A673 (cell line): ENCODE measurements around the gene GABRB2. TPM values are rescaled to one million over a fixed set of nuclear protein-coding genes. Genes with fewer than 3 reads are reported as not detected.

Experiments
- BruUV-seq: library from RNA; stranded (reverse); fragments of 400-500 nt; replicated peaks from 2 replicates; lab custom pipeline; 2021; lab: Mats Ljungman, UMichigan
- CTCF ChIA-PET: fragments of 300-600 bp; sonication (Branson Sonifier 250); formaldehyde crosslinking; loops from one replicate; lab custom pipeline; 2022; ENCODE audit warnings: antibody characterized with exemption; lab: Charles Lee
- POLR2A ChIA-PET: fragments of 300-600 bp; sonication (Branson Sonifier 250); formaldehyde crosslinking; loops from one replicate; lab custom pipeline; 2022; ENCODE audit warnings: antibody characterized with exemption; ENCODE audit not compliant: low non-redundant PET; lab: Charles Lee
- DNase-seq: peaks from one replicate; pipeline ENCODE4 v3.0.0-alpha.2; 2015; ENCODE audit warnings: low spot score
- H3K27ac ChIP-seq: fragments of 200-600 bp; sonication (generic); 2 replicates; pipeline ENCODE4 v1.5.1; 2016; ENCODE audit warnings: mixed run types, low read depth, mild to moderate bottlenecking, mixed read lengths, antibody characterized with exemption, low read length; ENCODE audit not compliant: poor library complexity, severe bottlenecking
- H3K27me3 ChIP-seq: fragments of 200-600 bp; sonication (generic); replicated peaks from 2 replicates; pipeline ENCODE4 v1.6.1; 2017; ENCODE audit warnings: mixed run types, low read depth, mild to moderate bottlenecking, mixed read lengths, antibody characterized with exemption, low read length; ENCODE audit not compliant: insufficient read depth, poor library complexity
- H3K36me3 ChIP-seq: fragments of 200-600 bp; sonication (generic); 2 replicates; pipeline ENCODE4 v1.6.1; 2016; ENCODE audit warnings: mixed run types, mild to moderate bottlenecking, mixed read lengths, antibody characterized with exemption, low read length; ENCODE audit not compliant: insufficient read depth, poor library complexity, severe bottlenecking
- H3K4me1 ChIP-seq: fragments of 200-600 bp; sonication (generic); 2 replicates; pipeline ENCODE4 v1.6.1; 2017; ENCODE audit warnings: mixed run types, mild to moderate bottlenecking, mixed read lengths, antibody characterized with exemption, low read length; ENCODE audit not compliant: insufficient read depth, poor library complexity, severe bottlenecking
- H3K4me3 ChIP-seq: fragments of 200-600 bp; sonication (generic); 2 replicates; pipeline ENCODE4 v1.5.1; 2016; ENCODE audit warnings: low read depth, mixed run types, mild to moderate bottlenecking, mixed read lengths, low read length; ENCODE audit not compliant: poor library complexity, severe bottlenecking
- H3K9me3 ChIP-seq: fragments of 200-600 bp; sonication (generic); 2 replicates; pipeline ENCODE4 v1.6.1; 2016; ENCODE audit warnings: mixed run types, low read depth, mild to moderate bottlenecking, mixed read lengths, antibody characterized with exemption, low read length; ENCODE audit not compliant: poor library complexity, severe bottlenecking
- CTCF ChIP-seq: fragments of 300-800, 200-600 bp; sonication (generic); conservative IDR thresholded peaks from 2 replicates; pipeline ENCODE4 v1.5.1; 2017; ENCODE audit warnings: low read depth, mild to moderate bottlenecking, antibody characterized with exemption, low read length, moderate library complexity, mixed read lengths
- EZH2 ChIP-seq: fragments of 200-600 bp; sonication (generic); IDR thresholded peaks from 2 replicates; pipeline ENCODE4 v1.6.1; 2017; ENCODE audit warnings: borderline replicate concordance, low read depth, mild to moderate bottlenecking, mixed read lengths, antibody characterized with exemption, low read length; ENCODE audit not compliant: poor library complexity, severe bottlenecking
- intact Hi-C: fragments of 100-400 bp; cut with micrococcal nuclease; formaldehyde crosslinking; loops from one replicate; pipeline ENCODE4 v1.10.0; 2022; ENCODE audit not compliant: unreplicated experiment
- total RNA-seq: library from RNA; stranded (reverse); gene quantifications from 2 replicates; pipeline ENCODE4 v1.2.3, GENCODE V29; 2021

Gene GABRB2
- total RNA-seq, 1 experiment from 2014 or later = not detected

- H3K9me3 ChIP-seq = no peaks in the 10 kb centered on the region
- H3K27me3 ChIP-seq = no peaks in the 10 kb centered on the region
- no peaks in the 10 kb centered on the region for H3K36me3 ChIP-seq
- no peaks in the 10 kb centered on the region for H3K4me1 ChIP-seq
- TF ChIP-seq CTCF (no peak), EZH2 (no peak)
- intact Hi-C loops = no loop called here
- no TSS peak for BruUV-seq
- no peak overlapping the region for H3K4me3 ChIP-seq
- ChIA-PET CTCF (no interaction called here), POLR2A (no interaction called here)
- no peak overlapping the region for H3K27ac ChIP-seq
- no peak for DNase-seq
Measured at GRCh38 chr5:161414896-161415295, 131.6 kb downstream of the GABRB2 start.

- H3K9me3 ChIP-seq = no peaks in the 10 kb centered on the region
- POLR2A ChIA-PET = no interaction called here
- intact Hi-C loops = no loop called here
- no peaks in the 10 kb centered on the region for H3K4me1 ChIP-seq
- no peak overlapping the region for H3K4me3 ChIP-seq
- no peaks in the 10 kb centered on the region for H3K36me3 ChIP-seq
- no peak for DNase-seq
- H3K27ac ChIP-seq = no peak overlapping the region
- BruUV-seq = no TSS peak
- CTCF ChIA-PET = no interaction called here
- H3K27me3 ChIP-seq = no peaks in the 10 kb centered on the region
- no peak for TF ChIP-seq EZH2
Measured at GRCh38 chr5:161414037-161414436, 132.5 kb downstream of the GABRB2 start.

- Histone ChIP-seq H3K27ac (no peak overlapping the region), H3K9me3 (no peaks in the 10 kb centered on the region), H3K36me3 (no peaks in the 10 kb centered on the region), H3K4me1 (no peaks in the 10 kb centered on the region), H3K4me3 (no peak overlapping the region), H3K27me3 (no peaks in the 10 kb centered on the region)
- BruUV-seq = no TSS peak
- intact Hi-C loops = no loop called here
- CTCF ChIA-PET = no interaction called here
- no peak for DNase-seq
- no peak for TF ChIP-seq CTCF
- POLR2A ChIA-PET = no interaction called here
Measured at GRCh38 chr5:161412792-161413191, 133.7 kb downstream of the GABRB2 start.

GRCh38 chr5:161411156-161411555 lies 135.4 kb downstream of the GABRB2 start:
- H3K27ac ChIP-seq = no peak overlapping the region
- BruUV-seq = no TSS peak
- no peaks in the 10 kb centered on the region for H3K27me3 ChIP-seq
- intact Hi-C loops = no loop called here
- POLR2A ChIA-PET = no interaction called here
- CTCF ChIA-PET = no interaction called here
- H3K4me1 ChIP-seq = no peaks in the 10 kb centered on the region
- H3K36me3 ChIP-seq = no peaks in the 10 kb centered on the region
- no peak for DNase-seq
- no peak for TF ChIP-seq CTCF
- TF ChIP-seq EZH2 = no peak
- H3K4me3 ChIP-seq = no peak overlapping the region
- H3K9me3 ChIP-seq = no peaks in the 10 kb centered on the region
